IPS-NIHi11 (cell line): ENCODE results near the gene RMC1.
A peak's percentile ranks its signal among the peaks of the same experiment; 100 is the strongest.
"Not testable (repeated sequence)": the region's sequence is repeated elsewhere in the genome, so short reads cannot be mapped to it uniquely, and the experiment has no call there.

Experiments used
- DNase-seq: peaks from one replicate; pipeline ENCODE4 v3.0.0; 2012; ENCODE audit warnings: mixed read lengths, low spot score

Gene RMC1

DNA sequence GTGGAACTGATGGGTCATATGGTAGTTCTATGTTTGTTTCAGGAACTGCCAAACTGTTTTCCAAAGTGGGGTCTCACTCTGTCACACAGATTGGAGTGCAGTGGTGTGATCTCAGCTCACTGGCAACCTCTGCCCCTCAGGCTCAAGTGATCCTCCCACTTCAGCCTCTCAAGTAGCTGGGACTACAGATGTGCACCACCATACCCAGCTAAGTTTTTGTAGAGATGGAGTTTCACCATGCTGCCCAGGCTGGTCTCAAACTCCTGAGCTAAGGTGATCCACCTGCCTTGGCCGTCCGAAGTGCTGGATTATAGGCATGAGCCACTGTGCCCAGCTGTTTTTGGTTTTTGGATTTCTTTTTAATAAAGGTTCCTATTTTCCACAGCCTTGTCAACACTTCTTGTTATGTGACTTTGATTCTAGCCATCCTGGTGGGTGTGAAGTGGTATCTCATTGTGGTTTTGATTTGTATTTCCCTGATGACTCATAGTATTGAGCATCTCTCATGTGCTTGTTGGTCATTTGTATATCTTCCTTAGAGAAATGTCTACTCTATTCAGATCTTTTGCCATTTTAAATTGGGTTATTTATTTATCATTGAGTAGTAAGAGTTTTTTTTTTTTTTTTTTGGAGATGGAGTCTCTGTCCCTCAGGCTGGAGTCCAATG is 60.2 kb downstream of the RMC1 start:
- DNase-seq, result no peak

DNA sequence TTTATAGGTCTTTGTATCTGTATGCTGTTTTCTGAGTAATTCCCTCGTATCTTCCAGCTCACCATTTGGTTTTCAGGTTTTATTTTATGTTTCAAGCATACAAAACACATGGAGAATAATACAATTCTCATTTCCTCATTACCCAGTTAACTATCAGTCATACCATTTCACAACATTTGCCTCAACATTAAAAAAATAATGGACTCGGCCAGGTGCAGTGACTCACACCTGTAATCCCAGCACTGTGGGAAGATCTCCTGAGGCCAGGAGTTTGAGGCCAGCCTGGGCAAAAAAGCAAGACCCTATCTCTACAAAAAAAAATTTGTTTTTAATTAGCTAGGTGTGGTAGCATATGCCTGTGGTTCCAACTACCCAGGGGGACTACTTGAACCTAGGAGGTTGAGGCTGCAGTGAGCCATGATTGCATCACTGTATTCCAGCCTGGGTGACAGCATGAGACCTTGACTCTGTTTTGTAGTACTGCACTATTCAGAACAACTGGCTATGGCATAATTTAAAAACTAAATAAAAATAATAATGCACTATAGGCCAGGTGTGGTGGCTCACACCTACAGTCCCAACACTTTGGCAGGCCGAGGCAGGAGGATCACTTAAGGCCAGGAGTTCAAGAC is 62.7 kb downstream of the RMC1 start:
- no peak for DNase-seq

DNA sequence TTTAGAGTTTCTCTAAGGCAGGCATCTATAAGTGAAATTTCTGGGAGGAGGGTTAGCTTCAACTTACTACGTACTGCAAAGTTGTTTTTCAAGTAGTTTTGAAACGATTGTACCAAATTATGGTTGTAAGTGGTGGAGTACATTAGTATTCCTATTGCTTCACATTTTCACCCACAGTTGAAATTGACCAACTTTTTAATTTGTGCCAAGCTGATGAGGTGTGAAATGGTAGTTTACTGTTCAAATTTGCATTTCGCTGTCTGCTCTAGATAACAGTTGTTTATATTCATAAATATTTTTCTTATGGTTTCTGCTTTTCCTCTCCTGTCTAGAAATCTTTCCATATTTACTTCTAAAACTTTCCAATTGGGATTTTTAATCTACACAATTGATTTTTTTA is 64.4 kb downstream of the RMC1 start:
- DNase-seq, result no peak

DNA sequence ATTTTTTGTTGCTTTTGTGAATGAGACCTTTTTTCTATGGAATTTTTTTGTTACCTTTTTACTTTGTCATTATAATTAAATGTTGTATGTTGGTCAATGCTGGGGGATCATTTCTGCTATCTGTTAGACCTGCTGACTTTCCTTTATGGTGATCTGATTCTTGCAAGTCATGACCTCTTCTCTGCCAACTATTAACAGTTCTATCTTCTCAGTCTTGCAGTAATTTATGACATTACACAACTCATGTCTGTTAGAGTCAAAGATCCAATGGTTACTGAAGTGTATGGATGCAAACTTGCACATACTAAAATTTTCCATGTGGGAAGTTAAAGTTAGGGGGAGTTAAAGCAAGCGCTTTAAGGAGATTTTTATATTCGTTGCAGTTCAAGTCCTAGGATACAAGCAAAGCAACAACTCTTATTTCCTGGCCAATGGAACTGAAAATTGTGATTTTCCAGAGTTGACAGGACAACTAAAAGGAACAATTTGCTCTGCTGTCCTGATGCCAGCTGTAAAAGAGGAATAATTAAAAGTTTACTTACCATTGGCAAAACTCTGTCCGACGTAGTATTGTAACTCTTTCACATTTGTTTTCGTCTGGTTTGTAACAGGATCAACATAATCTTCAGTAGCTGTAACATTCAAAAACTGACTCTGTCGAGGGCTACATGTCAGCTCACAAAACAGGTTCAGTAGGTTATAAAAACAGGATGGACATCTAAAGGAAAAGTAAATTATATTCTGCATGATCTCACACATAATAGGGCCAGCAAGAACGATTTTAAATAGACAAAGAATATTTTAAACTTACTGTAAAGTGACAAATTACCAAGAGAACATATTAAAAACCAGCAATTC is 65.2 kb downstream of the RMC1 start:
- no peak for DNase-seq

DNA sequence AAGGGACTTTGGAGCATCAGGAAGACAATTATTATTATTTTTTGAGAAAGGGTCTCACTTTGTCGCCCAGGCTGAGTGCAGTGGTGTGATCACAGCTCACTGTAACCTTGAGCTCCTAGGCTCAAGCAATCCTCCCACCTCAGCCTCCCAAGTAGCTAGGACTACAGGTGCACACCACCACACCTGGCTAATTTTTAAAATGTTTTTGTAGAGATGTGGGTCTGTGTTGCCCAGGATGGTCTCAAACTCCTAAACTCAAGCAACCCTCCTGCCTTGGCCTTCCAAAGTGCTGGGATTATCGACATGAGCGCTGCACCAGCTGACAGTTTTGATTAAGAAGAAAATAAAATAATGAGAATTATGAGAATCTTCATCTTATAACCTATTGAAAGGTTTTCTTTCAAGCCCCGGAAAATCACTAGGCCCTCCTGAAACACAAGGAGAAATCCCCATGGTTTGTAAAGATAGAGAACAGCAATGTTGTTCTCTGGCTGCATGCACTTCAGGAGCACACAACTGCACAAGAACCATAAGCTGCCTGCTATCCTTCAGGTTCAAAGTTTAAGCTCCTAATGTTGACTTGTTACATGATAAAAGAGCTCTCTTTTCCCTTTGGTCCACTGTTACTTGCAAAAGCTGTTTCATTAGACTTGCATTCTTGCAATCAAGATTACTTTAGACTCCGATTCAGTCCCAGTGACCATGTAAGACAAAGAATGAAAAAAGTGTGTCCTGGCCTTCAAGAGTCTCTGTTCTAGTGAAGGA is 66.2 kb downstream of the RMC1 start:
- no peak for DNase-seq

DNA sequence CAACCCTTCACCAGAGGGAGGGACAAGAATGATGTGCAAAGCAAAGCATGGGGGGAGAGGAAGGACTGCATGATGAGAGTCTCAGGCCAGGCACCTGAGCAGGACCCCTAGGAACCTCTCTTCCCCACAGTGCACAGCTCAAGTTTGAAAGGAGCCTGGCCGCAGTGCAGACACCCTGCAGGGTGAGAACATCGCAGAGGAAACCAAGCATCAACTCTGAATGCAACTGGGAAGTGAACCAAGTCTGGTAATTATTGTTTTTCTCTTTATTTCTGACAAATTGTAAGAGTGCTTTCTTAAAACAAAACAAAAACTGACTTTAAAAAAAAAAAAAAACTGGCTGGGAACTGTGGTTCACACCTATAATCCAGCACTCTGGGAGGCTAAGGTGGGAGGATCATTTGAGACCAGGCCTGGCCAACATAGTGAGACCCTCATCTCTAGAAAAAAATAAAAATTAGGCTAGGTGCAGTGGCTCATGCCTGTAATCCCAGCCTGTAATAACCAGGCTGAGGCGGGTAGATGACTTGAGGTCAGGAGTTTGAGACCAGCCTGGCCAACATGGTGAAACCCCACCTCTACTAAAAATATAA is 67.7 kb downstream of the RMC1 start:
- DNase-seq, result no peak

DNA sequence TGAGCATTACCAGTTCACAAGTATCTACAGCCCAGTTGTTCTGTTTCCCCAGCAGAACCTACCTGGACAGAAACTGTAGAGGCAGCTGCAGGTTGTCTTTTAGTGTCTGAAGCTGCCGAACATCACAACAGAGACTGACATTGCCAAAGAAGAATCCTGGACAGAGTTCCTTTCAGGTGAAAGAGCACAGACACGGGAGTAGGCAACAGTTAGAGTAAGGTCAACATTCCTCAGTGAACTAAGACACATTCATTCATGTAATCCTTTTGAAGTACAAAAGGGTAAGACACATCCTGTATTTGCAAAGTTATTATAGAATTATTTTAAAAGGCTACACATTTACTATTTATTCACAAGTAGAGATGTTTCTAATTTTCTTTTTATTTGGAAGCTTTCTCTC is 68.7 kb downstream of the RMC1 start:
- DNase-seq, result no peak

DNA sequence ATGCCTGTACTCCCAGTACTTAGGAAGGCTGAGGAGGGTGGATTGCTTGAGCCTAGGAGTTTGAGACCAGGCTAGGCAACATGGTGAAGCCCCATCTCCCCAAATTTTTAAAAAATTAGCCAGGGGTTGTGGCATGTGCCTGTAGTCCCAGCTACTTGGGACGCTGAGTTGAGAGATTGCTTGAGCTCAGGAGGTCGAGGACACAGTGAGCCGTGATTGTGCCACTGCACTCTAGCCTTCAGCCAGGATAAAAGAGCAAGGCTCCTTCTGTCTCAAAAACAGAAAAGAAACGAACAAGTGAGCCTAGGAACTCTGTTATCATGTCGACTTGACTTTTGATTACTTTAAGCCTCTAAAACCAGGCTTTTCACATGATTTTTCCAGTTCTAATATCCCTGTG is 69.3 kb downstream of the RMC1 start:
- DNase-seq, result no peak

DNA sequence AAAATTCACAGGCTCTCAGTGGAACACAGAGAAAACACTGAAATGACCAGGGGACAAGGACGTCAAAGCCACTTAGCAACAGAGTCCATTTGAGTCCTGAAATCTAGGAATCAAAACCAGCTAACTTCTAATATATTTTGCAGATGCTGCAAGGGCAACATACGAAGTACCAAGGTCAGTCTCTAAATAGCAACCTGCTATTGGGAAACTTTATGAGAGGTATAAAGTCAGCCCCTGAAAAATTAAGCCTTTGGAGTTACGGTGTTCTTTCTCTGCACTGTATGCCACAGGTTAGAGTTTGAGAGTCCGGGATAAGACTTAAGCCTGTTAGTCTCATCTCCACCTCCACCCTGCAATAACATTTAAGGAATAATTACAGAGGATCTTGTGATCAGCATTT is 69.7 kb downstream of the RMC1 start:
- no peak for DNase-seq

DNA sequence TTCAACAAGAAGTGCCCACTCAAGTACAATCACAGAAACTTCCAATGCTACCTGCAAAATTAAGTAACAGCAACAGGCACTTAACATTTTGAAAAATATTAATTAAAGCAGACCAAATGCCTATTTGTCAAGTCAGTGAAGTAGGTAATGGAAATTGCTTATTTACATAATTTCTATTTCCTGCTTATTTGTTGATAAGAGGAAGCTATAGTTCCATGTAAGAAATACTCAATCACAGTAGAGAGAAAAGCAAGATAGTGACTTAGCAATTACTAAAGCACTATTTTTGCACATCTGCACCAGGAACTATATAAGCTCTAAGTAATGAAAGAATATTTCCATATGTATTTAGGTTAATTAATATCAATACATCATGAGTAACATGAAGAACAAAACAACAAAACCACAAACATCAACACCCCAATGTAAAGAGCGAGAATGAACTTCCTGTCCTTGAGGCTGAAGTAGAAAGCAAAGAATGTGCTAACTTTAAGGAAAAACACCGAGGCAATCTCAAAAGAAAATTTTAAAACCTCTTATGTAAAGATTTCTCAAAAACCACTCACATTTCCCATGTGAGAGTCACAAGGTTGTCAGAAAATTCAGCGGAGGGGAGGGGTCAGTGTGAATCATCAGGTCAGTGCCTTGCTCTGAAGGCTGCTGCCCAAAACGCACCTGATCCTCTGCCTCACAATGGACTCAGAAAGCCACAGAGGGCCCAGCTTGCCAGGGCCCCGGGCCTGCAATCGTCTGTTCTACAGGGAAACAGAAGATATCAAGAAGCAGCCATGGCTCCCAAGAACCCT is 70.5 kb downstream of the RMC1 start:
- DNase-seq, result peak; percentile 31

DNA sequence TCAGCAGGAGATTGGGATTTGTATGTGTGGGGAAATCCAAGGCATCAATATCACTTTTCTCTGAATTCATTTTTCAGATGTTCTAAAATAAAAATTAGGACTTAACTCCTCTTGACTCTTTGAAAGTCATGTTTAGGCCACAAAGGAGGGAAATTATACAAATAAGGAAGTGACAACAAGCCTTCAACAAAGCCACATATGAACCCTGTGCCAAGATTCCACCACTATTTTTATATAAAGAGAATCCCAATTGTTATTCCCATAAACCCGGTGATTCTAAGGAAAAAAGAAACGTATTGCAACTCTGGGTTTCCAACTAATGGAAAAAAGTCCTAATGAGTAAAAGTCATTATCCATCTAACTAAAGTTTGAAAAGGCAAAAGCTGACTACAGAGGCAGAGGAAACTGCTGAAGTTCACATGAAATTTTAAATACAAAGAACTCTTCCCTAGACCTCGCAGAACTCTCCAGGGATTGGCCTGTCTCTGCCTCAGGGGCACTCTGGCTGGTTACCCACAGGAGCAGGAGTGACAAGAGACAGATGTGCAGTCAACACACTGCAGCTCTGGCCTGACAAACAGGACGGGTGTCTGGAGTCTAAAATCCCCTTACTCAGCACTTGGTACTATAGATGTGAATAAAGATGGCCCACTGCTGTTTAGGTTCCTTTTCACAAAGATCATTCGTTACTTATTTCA is 71.4 kb downstream of the RMC1 start:
- no peak for DNase-seq

DNA sequence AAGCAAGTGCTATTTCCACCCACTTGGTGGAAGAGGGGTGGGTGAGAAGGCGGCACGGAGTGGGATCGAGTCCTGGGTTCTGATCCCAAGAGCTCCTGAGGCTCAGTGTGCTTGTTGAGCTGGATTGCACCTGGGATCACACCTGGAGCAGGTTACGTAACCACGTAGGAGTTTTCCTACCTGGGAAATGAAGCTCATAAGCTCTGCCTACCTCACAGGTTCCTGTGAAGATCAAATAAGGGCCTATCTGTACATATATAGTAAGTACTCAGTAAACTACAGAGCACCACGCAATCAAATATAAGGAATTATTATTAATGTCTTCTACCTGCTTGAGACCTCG is 72.0 kb downstream of the RMC1 start:
- no peak for DNase-seq

DNA sequence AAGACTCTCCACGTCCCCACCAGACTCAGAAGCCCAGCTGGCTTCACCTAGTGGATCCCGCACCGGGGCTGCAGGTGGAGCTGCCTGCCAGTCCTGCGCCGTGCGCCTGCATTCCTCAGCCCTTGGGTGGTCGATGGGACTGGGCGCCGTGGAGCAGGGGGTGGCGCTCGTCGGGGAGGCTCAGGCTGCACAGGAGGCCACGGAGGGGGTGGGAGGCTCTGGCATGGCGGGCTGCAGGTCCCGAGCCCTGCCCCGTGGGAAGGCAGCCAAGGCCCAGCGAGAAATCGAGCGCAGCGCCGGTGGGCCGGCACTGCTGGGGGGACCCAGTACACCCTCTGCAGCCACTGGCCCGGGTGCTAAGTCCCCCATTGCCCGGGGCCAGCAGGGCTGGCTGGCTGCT is 74.2 kb downstream of the RMC1 start:
- DNase-seq, result not testable (repeated sequence)

DNA sequence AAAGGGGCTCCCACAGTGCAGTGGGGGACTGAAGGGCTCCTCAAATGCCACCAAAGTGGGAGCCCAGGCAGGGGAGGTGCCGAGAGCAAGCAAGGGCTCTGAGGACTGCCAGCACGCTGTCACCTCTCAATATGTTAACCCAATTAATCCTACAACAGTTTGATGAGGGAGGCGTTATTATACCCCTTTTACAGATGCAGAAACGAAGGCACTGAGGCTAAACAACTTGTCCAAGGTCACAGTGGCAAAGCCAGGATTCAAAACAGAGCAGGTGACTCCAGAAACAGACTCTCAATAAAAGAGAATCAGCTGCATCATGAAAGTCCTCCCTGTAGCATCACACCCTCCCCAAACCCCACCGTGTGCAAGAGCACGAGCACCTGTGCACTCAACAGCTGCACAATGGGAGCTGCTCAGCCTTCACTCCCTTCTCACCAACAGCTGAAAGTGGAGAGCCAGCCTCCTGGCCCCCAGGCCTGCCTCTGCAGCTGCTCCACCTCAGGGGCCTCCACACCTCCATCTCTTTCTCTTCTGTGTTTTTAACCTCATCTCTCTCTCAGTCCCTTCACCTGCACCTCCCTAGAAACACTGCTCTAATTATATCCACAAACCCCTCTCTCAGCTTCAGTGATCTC is 74.9 kb downstream of the RMC1 start:
- no peak for DNase-seq

DNA sequence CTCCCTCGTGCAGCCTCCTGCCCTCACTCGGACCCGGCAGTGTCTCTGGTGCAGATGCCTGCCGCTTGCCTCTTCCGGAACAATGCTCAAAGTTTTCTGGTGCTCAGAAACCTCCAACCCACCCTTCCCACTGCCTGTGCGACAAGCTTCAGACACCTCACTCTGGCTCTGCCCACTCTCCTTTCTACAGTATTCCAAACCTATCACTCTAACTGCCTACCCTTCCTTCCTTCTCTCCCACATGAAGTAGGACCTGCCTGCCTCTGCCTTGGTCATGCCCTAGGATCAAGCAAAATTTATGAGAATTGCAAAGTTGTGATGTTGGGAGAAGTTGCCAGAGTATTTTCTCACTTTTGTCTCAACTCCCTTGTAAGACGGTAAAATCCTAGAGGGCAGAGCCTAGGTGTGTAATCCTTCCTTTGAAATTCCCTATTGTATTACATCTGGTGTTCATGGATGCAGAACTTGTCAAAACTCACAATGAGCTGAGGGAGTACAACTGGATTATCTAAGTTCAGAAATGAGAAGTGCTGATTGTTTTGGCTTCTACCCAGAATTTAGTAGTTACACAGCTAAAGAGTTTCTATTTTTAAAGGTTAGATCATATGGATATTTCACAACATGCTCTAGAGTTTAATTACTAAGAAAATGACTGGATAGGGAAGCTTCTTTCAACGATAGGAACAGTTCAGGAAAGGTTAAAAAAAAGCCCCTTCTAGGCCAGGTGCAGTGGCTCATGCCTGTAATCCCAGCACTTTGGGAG is 75.8 kb downstream of the RMC1 start:
- no peak for DNase-seq

DNA sequence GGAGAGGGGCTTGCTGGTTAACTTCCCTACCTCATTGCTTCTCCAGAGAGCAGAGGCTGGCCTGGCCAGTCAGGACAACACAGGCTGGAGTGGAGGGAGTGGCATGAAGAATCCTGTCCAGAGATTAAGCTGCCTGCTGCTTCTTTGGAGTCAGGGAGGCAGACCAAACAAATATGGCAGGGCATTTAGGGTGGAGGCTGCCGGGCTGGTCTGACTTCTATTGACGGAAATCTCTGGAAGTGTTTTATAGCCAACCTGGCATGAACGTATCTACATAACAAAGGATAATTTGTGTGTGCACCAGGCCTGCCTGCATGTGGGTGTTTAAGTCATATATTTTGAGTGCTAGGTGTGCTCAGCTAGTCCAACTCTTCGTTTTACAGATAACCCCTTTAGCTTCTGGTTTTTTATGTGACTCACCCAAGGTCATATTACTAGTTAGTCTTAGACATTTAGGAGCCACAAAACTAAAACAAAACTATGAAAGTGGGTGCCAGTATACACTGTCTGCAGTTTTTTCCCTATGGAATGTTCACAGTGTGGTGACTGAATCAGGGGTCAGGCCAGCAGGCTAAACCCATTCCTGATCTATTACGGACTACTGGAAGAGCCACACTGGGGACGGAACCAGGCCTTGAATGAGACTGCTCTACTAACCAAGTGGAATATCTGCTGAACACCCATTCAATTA is 77.5 kb downstream of the RMC1 start:
- no peak for DNase-seq
